Sigmoid colon (tissue), 7 donors: ENCODE data around the gene FAM9C. TPM values are rescaled to one million over a fixed set of nuclear protein-coding genes. Genes with fewer than 3 reads are reported as not detected.

Experiments used
- DNase-seq: peaks from one replicate; pipeline ENCODE4 v3.0.0-alpha.2; 2019
- H3K27ac ChIP-seq, 4 donors: fragments of 200-600 bp; sonication (generic); one replicate each; pipeline ENCODE4 v1.5.1; 2016 to 2019; ENCODE audit warnings: mild to moderate bottlenecking in 1 of 4
- H3K27me3 ChIP-seq, 3 donors: fragments of 200-600 bp; sonication (generic); one replicate each; pipeline ENCODE4 v1.5.1; 2019; ENCODE audit warnings: mild to moderate bottlenecking in 1 of 3
- H3K36me3 ChIP-seq, 4 donors: fragments of 200-600 bp; sonication (generic); one replicate each; pipeline ENCODE4 v1.5.1; 2016 to 2019
- H3K4me1 ChIP-seq, 4 donors: fragments of 200-600 bp; sonication (generic); one replicate each; pipeline ENCODE4 v1.5.1; 2017 to 2019
- H3K4me3 ChIP-seq, 4 donors: fragments of 200-600 bp; sonication (generic); one replicate each; pipeline ENCODE4 v1.5.1; 2017 to 2019; ENCODE audit warnings: mild to moderate bottlenecking in 2 of 4, moderate library complexity in 1 of 4
- H3K9me3 ChIP-seq, 4 donors: fragments of 200-600 bp in 3 of 4; sonication (generic) in 3 of 4; one replicate each; pipeline versions ENCODE4 v1.5.1 to v1.6.1; 2013 to 2019
- CTCF ChIP-seq, 4 experiments: fragments of 450-650 bp in 3 of 4; fragments of 200-600 bp in 1 of 4; IDR thresholded peaks; one replicate each; pipeline ENCODE4 v1.5.1; 2016 to 2019; ENCODE audit warnings: antibody characterized with exemption in 4 of 4, mild to moderate bottlenecking in 3 of 4, moderate library complexity in 2 of 4
- EP300 ChIP-seq, 4 donors: sonication (generic); formaldehyde crosslinking; IDR thresholded peaks; one replicate each; pipeline ENCODE4 v1.6.1; 2017; ENCODE audit warnings: antibody characterized with exemption in 4 of 4
- POLR2A ChIP-seq, 2 donors: fragments of 450-650 bp; IDR thresholded peaks; one replicate each; pipeline ENCODE4 v1.6.1; 2016; ENCODE audit warnings: antibody characterized with exemption in 2 of 2, mild to moderate bottlenecking in 2 of 2, moderate library complexity in 2 of 2
- POLR2AphosphoS5 ChIP-seq, 4 donors: sonication (generic); formaldehyde crosslinking; IDR thresholded peaks; one replicate each; pipeline ENCODE4 v1.6.1; 2017; ENCODE audit warnings: antibody characterized with exemption in 4 of 4
- WGBS, 2 donors: extraction: QIAGEN DNeasy Blood & Tissue Kit; methylation state at CpG; one replicate each; pipeline ENCODE4 v1.1.7; 2013; 5-methylcytosine and 5-hydroxymethylcytosine counted together
- intact Hi-C: fragments of 100-400 bp; cut with DNase I; formaldehyde crosslinking; loops from one replicate; pipeline ENCODE4 v1.15.1; 2023
- polyA plus RNA-seq, 3 donors: library from polyadenylated mRNA; stranded (reverse); fragments of 200-250 nt; gene quantifications; one replicate each; pipeline ENCODE4 v1.2.3, GENCODE V29; 2013
- total RNA-seq, 4 donors: library from RNA; depleted of rRNA; stranded (reverse); fragments of >200 nt; gene quantifications; one replicate each; pipeline ENCODE4 v1.1.0, GENCODE V29; 2016
- donor health status: healthy with polysubstance abuse.
- donor health status: Bipolar disorder and iron deficiency.
- donor health status: healthy.

Gene FAM9C
- total and polyA plus RNA-seq, 7 donors = 0.17 TPM; not detected in 6

- H3K4me1 ChIP-seq = peaks cover 0 to 36% (median 13%) of the 10 kb centered on the region in 4 donors
- H3K27me3 ChIP-seq = no peaks in the 10 kb centered on the region
- no peak overlapping the region for H3K4me3 ChIP-seq
- no peaks in the 10 kb centered on the region for H3K9me3 ChIP-seq
- peak overlapping the region in 2 of 4 donors; percentile 32 to 45 for H3K27ac ChIP-seq
- 35 to 59% methylated on average over 9 of the region's 9 CpGs for WGBS, 2 donors
- no peak for TF ChIP-seq CTCF (IDR thresholded peaks at IDR 0.05)
- TF ChIP-seq POLR2AphosphoS5 (IDR thresholded peaks at IDR 0.05) = no peak
- TF ChIP-seq EP300 (IDR thresholded peaks at IDR 0.05) = no peak
- TF ChIP-seq POLR2A (IDR thresholded peaks at IDR 0.05) = no peak
- DNase-seq = no peak
- intact Hi-C loops = no loop called here
- H3K36me3 ChIP-seq = no peaks in the 10 kb centered on the region
These were observed 38.6 kb downstream of the FAM9C start for GRCh38 chrX:13005661-13006473.

- no peak overlapping the region for H3K4me3 ChIP-seq
- intact Hi-C loops = no loop called here
- peaks cover 0 to 23% (median 0%) of the 10 kb centered on the region in 4 donors for H3K4me1 ChIP-seq
- no peaks in the 10 kb centered on the region for H3K27me3 ChIP-seq
- TF ChIP-seq POLR2A (IDR thresholded peaks at IDR 0.05) = no peak
- TF ChIP-seq POLR2AphosphoS5 (IDR thresholded peaks at IDR 0.05) = no peak
- no peak for TF ChIP-seq EP300 (IDR thresholded peaks at IDR 0.05)
- TF ChIP-seq CTCF (IDR thresholded peaks at IDR 0.05) = no peak
- no peaks in the 10 kb centered on the region for H3K9me3 ChIP-seq
- H3K27ac ChIP-seq = no peak overlapping the region
- 17 to 55% methylated on average over 4 of the region's 4 CpGs for WGBS, 2 donors
- no peaks in the 10 kb centered on the region for H3K36me3 ChIP-seq
- DNase-seq = no peak
These were observed 42.3 kb downstream of the FAM9C start for GRCh38 chrX:13001961-13002671.

- intact Hi-C loops = no loop called here
- no peak overlapping the region for H3K4me3 ChIP-seq
- H3K9me3 ChIP-seq = no peaks in the 10 kb centered on the region
- H3K4me1 ChIP-seq = peaks cover 0 to 13% (median 0%) of the 10 kb centered on the region in 4 donors
- 79 to 87% methylated on average over 5 of the region's 5 CpGs for WGBS, 2 donors
- no peak for TF ChIP-seq POLR2A (IDR thresholded peaks at IDR 0.05)
- TF ChIP-seq POLR2AphosphoS5 (IDR thresholded peaks at IDR 0.05) = no peak
- TF ChIP-seq CTCF (IDR thresholded peaks at IDR 0.05) = no peak
- TF ChIP-seq EP300 (IDR thresholded peaks at IDR 0.05) = no peak
- no peak for DNase-seq
- H3K36me3 ChIP-seq = no peaks in the 10 kb centered on the region
- peak overlapping the region in 1 of 4 donors; percentile 35 for H3K27ac ChIP-seq
- no peaks in the 10 kb centered on the region for H3K27me3 ChIP-seq
These were observed 43.3 kb downstream of the FAM9C start for GRCh38 chrX:13001097-13001496.

- peak overlapping the region; percentile 8 to 35 (median 17) for H3K27ac ChIP-seq
- no peaks in the 10 kb centered on the region for H3K27me3 ChIP-seq
- no peaks in the 10 kb centered on the region for H3K36me3 ChIP-seq
- 11 to 31% methylated on average over 8 of the region's 8 CpGs for WGBS, 2 donors
- no peaks in the 10 kb centered on the region for H3K9me3 ChIP-seq
- intact Hi-C loops = no loop called here
- TF ChIP-seq CTCF (IDR thresholded peaks at IDR 0.05) = no peak
- TF ChIP-seq POLR2AphosphoS5 (IDR thresholded peaks at IDR 0.05) = no peak
- TF ChIP-seq EP300 (IDR thresholded peaks at IDR 0.05) = no peak
- TF ChIP-seq POLR2A (IDR thresholded peaks at IDR 0.05) = no peak
- DNase-seq = no peak
- no peak overlapping the region for H3K4me3 ChIP-seq
- peaks cover 0 to 5% (median 0%) of the 10 kb centered on the region in 4 donors for H3K4me1 ChIP-seq
These were observed 44.1 kb downstream of the FAM9C start for GRCh38 chrX:13000301-13000811.
